Heart right ventricle (tissue), 16 donors: ENCODE data around the gene PITPNB. TPM values are rescaled to one million over a fixed set of nuclear protein-coding genes. Genes with fewer than 3 reads are reported as not detected.

ENCODE experiments used
- ATAC-seq, 8 donors: fragments of 200-7000 bp; cut with Tn5 transposase; one replicate each; pipeline ENCODE4 v1.9.1; 2020; ENCODE audit warnings: mild to moderate bottlenecking in 8 of 8, moderate library complexity in 8 of 8, moderate number of reproducible peaks in 1 of 8
- DNase-seq, 2 donors: peaks; one replicate each; pipeline ENCODE4 v3.0.0-alpha.2; 2020
- H3K27ac ChIP-seq, 10 donors: fragments of 200-600 bp; sonication (generic) in 2 of 10; one replicate each; pipeline versions ENCODE4 v1.5.0 to v1.8.0; 2020 to 2022; ENCODE audit warnings: mild to moderate bottlenecking in 3 of 10
- H3K27me3 ChIP-seq, 7 donors: fragments of 200-600 bp; one replicate each; pipeline ENCODE4 v1.8.0; 2021 to 2022; ENCODE audit warnings: mild to moderate bottlenecking in 2 of 7
- H3K36me3 ChIP-seq, 9 donors: fragments of 200-600 bp; sonication (generic) in 1 of 9; one replicate each; pipeline versions ENCODE4 v1.5.0 to v1.8.0; 2020 to 2022; ENCODE audit warnings: mild to moderate bottlenecking in 2 of 9
- H3K4me1 ChIP-seq, 9 donors: fragments of 200-600 bp; sonication (generic) in 1 of 9; one replicate each; pipeline versions ENCODE4 v1.5.0 to v1.8.0; 2020 to 2022; ENCODE audit warnings: mild to moderate bottlenecking in 4 of 9
- H3K4me3 ChIP-seq, 10 donors: fragments of 200-600 bp; sonication (generic) in 2 of 10; one replicate each; pipeline versions ENCODE4 v1.5.0 to v1.8.0; 2020 to 2022; ENCODE audit warnings: mild to moderate bottlenecking in 7 of 10, moderate library complexity in 2 of 10
- H3K9me3 ChIP-seq, 11 donors: fragments of 200-600 bp in 10 of 11; sonication (generic) in 2 of 11; one replicate each; pipeline versions ENCODE4 v1.5.0 to v1.8.0; 2013 to 2022; ENCODE audit warnings: mild to moderate bottlenecking in 2 of 11, control low read depth in 1 of 11, moderate library complexity in 1 of 11
- WGBS, 2 donors: extraction: QIAGEN DNeasy Blood & Tissue Kit; methylation state at CpG; one replicate each; pipeline ENCODE4 v1.1.7; 2013; ENCODE audit warnings: inconsistent platforms in 1 of 2; 5-methylcytosine and 5-hydroxymethylcytosine counted together
- intact Hi-C, 10 donors: fragments of 100-400 bp; cut with DNase I; formaldehyde crosslinking; loops; one replicate each; pipeline versions ENCODE4 v1.11.1 to v1.14.2; 2022
- polyA plus RNA-seq, 2 donors: library from polyadenylated mRNA; stranded (reverse); fragments of 200-250 nt; gene quantifications; one replicate each; pipeline ENCODE4 v1.2.3, GENCODE V29; 2013
- total RNA-seq, 10 donors: library from RNA; stranded (reverse); fragmentation: NEBNext Ultra II Directional in 3 of 10; extraction: Animal tissue kit (Norgen Biotek cat#: 25700) in 3 of 10; gene quantifications; one replicate each; pipeline versions ENCODE4 v1.2.1 to v1.2.4, GENCODE V29; 2021 to 2023
- TF ChIP-seq, protein P1 (sequence below), 9 donors: fragments of 200-600 bp; sonication (generic) in 2 of 9; IDR thresholded peaks; one replicate each; pipeline versions ENCODE4 v1.5.0 to v1.8.0; 2021 to 2022; ENCODE audit warnings: antibody characterized with exemption in 9 of 9, mild to moderate bottlenecking in 5 of 9, moderate library complexity in 1 of 9
- donor health status: Arrhythmogenic right ventricular cardiomyopathy.
- donor health status: ischemic (EF 13 %, LVEDD 7.1; RV severe dilation, severe dysfunction).
- donor health status: healthy with polysubstance abuse.
- donor health status: DM: no; HTN: yes; CAD: no.
- donor health status: DM: no; HTN: no; CAD: no.
- donor health status: ischemic (EF 25% LVEDD 6.9; RV normal size, moderate dysfunction).
- donor health status: ischemic (EF 25% LVEDD 5.7; RV mildly dilated, moderate dysfunction).
- donor health status: healthy.
- donor health status: DM: yes; HTN: yes; CAD: no.
- donor health status: Ischemic cardiomyopathy.
- donor health status: ischemic (EF 35%, LVEDD 5.7; RV mildly dilated, moderate dysfunction).
- donor health status: nonischemic (EF 11% LVEDD 7.7; RV severe dilation, severe dysfunction).
- donor health status: DM: yes; HTN: yes; CAD: no.
- donor health status: PGD.
- donor health status: ischemic (EF 29% LVEDD 5.4; RV normal size, mild dysfunction).
- donor health status: nonischemic (EF 23%, LVEDD 6.1; RV moderate dilation, normal function).

Gene PITPNB
- total and polyA plus RNA-seq, 12 donors: 16.0 to 78.3 (median 58.1) TPM

- intact Hi-C loops: no loop called here
- peaks cover 0 to 61% (median 0%) of the 10 kb centered on the region in 9 donors for H3K36me3 ChIP-seq
- no peak overlapping the region for H3K4me3 ChIP-seq
- ATAC-seq (peak in 2 of 8 donors; percentile 2 to 5), DNase-seq (no peak)
- no peaks in the 10 kb centered on the region for H3K27me3 ChIP-seq
- TF ChIP-seq, protein P1, sequence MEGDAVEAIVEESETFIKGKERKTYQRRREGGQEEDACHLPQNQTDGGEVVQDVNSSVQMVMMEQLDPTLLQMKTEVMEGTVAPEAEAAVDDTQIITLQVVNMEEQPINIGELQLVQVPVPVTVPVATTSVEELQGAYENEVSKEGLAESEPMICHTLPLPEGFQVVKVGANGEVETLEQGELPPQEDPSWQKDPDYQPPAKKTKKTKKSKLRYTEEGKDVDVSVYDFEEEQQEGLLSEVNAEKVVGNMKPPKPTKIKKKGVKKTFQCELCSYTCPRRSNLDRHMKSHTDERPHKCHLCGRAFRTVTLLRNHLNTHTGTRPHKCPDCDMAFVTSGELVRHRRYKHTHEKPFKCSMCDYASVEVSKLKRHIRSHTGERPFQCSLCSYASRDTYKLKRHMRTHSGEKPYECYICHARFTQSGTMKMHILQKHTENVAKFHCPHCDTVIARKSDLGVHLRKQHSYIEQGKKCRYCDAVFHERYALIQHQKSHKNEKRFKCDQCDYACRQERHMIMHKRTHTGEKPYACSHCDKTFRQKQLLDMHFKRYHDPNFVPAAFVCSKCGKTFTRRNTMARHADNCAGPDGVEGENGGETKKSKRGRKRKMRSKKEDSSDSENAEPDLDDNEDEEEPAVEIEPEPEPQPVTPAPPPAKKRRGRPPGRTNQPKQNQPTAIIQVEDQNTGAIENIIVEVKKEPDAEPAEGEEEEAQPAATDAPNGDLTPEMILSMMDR (IDR thresholded peaks at IDR 0.05): no peak
- peaks cover 0 to 7% (median 0%) of the 10 kb centered on the region in 11 donors for H3K9me3 ChIP-seq
- H3K27ac ChIP-seq: peak overlapping the region; percentile 42 to 79 (median 64)
- 66 to 67% methylated on average over 5 of the region's 5 CpGs for WGBS, 2 donors
- H3K4me1 ChIP-seq: peaks cover 19 to 64% (median 48%) of the 10 kb centered on the region in 9 donors
These were observed 50.9 kb downstream of the PITPNB start for GRCh38 chr22:27867953-27868731.

GRCh38 chr22:27867085-27867952 is 51.7 kb downstream of the PITPNB start:
- intact Hi-C loops: no loop called here
- Histone ChIP-seq H3K4me3 (no peak overlapping the region), H3K4me1 (peaks cover 15 to 62% (median 45%) of the 10 kb centered on the region in 9 donors)

DNA sequence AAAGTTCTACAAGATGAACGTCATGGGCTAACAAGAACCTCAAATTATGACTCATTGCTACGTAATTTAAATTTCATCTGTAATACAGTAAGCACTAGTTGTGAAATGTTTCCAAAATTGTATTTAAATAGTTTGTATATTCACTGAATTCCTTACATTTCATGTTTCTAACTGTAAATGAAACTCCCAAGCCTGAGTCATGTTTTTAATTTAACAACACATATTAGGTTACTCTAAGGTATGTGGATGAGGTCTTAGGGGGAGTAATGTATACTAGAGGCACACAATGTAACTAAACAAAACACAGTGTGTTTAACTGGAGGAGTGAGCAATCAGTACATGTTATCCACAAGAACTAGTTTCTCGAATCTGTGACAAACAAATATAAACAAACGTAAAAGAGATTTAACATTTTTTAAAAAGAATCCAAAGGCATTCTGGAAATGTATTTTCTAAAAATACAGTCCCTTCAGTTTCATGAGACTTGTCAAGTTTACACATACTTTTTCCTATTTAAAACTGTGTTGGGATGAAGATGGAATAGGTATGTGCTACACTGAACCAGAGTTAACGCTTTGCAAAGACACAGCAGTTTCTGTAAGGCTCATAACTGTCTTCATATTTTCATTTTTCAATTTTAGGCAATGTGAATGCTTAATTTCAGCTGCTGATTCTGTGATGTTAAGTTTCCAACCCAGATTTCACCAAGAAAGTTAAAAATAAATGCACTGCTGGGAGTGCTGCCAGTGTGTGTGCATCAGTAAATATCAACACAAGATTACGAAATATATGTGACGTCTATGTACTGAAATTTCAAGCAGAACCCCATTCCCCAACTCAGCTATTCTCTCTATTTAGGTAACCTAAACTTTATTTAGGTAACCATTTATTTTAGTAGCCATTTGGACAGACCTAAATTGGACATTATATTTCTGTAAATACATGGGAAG is 52.6 kb downstream of the PITPNB start:
- no peak overlapping the region for H3K4me3 ChIP-seq
- DNase-seq: peak in 1 of 2 donors; percentile 57

More at GRCh38 chr22:27867085-27867952, 51.7 kb downstream of the PITPNB start:
- Histone ChIP-seq H3K9me3 (peaks cover 0 to 7% (median 0%) of the 10 kb centered on the region in 11 donors), H3K36me3 (peaks cover 0 to 60% (median 0%) of the 10 kb centered on the region in 9 donors), H3K27ac (peak overlapping the region; percentile 17 to 79 (median 64)), H3K27me3 (no peaks in the 10 kb centered on the region)
- ATAC-seq (peak in 7 of 8 donors; percentile 14 to 61 (median 37)), DNase-seq (no peak)
- TF ChIP-seq, protein P1 (IDR thresholded peaks at IDR 0.05): no peak
- WGBS, 2 donors: 33 to 34% methylated on average over 4 of the region's 4 CpGs

More for the DNA sequence above, 52.6 kb downstream of the PITPNB start:
- Histone ChIP-seq H3K27ac (peak overlapping the region in 9 of 10 donors; percentile 5 to 79 (median 64)), H3K9me3 (peaks cover 0 to 3% (median 0%) of the 10 kb centered on the region in 11 donors), H3K27me3 (no peaks in the 10 kb centered on the region), H3K36me3 (peaks cover 0 to 60% (median 0%) of the 10 kb centered on the region in 9 donors), H3K4me1 (peaks cover 15 to 60% (median 45%) of the 10 kb centered on the region in 9 donors)
- TF ChIP-seq, protein P1 (IDR thresholded peaks at IDR 0.05): no peak
- ATAC-seq: peak; percentile 34 to 72 (median 60)
- intact Hi-C loops: no loop called here
- 55% methylated on average over 7 of the region's 7 CpGs for WGBS, 2 donors
